GM19023 (cell line): ENCODE data around the gene TNS1.

Experiments used
- ATAC-seq: cut with Tn5 transposase; IDR thresholded peaks from one replicate; pipeline ENCODE4 v1.9.1; 2021; ENCODE audit warnings: mild to moderate bottlenecking, moderate library complexity; ENCODE audit not compliant: unreplicated experiment

TNS1 gene

DNA sequence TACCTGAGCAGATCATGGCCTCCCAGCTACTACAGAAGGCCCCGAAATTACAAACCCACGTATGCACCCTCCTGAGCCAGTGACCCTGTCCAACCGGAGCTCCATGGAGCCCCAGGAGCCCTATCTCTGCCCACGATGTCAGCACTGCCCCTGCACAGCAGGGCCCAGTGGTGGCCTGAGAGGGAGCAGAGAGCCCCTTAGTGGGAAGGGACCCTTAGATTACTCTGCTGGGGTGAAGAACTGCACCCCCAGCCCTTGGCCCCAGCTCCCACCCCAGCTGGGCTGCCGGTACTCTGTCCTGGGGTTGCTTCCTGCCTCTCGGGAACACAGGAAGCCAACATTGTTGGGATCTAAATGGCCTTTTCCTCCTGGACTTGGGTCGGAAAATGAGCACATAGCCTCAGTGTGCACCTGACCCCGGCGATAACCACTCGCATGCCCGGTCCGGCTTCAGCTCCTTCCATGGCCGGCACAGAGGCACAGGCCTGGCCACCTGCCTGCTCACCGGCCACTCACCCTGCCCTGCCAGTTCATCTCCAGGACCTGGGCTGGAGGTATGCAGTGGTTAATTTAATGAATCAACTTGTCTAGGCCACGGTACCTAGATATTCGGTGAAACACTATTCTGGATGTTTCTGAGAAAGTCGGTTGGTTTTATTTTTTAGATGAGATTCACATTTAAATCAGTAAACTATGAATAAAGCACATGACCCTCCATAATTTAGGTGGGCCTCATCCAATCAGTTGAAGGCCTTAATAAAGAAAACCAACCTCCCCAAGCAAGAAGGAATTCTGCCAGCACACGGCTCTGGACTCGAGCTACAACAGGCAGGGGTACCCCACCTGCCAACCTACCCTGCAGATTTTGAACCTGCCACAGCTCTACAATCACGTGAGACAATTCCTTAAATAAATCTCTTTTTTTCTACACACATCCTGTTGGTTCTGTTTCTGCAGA lies 19.2 kb downstream of the TNS1 start:
- ATAC-seq, result no peak

GRCh38 chr2:217981971-217982370 lies 20.8 kb downstream of the TNS1 start:
- no peak for ATAC-seq

- ATAC-seq, result no peak
Observed at GRCh38 chr2:217981084-217981730, 21.6 kb downstream of the TNS1 start.

GRCh38 chr2:217980591-217980990 lies 22.2 kb downstream of the TNS1 start:
- ATAC-seq, result no peak

- ATAC-seq, result no peak
Observed at GRCh38 chr2:217980036-217980435, 22.8 kb downstream of the TNS1 start.

DNA sequence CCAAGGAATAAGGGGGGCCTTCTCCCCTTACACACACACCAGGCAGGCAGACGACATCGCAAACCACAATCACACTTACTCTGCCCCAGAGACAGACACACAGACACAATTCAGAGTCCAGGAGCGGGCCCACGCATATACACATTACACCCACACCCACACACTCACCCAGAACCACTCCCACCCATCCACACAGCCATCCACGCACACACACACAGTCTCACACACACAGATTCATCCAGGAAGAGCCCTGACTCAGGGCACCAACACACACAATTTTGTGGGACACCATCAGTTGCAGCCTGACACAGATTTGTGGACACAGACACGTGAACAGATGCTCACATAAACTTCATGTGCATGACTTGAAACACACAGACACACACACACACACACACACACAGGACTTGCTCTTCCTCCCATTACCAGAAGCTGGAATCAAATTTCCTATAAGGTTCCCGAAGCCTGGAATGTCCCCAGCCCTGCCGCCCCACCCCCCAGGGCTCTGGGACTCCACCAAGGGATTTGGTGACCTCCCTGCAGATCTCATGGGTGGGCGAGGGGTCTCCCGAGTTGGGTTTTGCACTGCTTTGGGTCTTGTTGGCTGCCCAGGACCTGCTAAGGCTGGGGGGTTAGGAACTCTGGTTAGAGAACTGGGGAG lies 23.5 kb downstream of the TNS1 start:
- ATAC-seq, result no peak

DNA sequence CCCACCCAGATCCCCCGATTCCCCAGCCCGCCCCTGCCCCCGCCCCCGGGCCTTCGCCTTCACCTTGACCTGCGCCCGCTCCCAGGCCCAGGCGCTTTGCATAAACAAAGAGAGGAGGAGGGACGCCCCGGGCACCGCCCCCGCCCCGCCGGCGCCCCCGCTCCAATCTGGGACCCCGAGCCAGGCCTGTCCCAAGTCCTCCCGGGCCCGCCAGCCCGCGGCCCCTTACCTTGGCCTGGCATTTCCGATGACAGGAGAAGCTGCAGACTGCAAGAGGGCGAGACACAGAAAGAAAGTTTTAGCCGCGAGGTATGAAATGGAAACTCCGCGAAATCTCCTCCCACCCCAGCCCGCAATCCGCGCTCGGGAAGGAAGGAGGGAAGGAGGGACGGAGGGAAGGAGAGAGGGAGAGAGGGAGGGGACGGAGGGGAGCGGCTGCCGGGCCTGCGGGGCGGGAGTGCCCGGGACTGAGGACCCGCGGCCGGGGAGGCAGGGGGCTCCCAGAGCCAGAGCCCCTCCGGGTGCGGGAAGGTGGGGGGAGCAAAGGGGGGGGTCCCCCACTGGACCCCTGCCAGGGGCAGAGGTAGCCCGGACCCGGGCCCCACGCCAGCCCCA lies 24.2 kb downstream of the TNS1 start:
- ATAC-seq, result no peak

GRCh38 chr2:217977840-217978535 lies 24.8 kb downstream of the TNS1 start:
- ATAC-seq, result no peak

DNA sequence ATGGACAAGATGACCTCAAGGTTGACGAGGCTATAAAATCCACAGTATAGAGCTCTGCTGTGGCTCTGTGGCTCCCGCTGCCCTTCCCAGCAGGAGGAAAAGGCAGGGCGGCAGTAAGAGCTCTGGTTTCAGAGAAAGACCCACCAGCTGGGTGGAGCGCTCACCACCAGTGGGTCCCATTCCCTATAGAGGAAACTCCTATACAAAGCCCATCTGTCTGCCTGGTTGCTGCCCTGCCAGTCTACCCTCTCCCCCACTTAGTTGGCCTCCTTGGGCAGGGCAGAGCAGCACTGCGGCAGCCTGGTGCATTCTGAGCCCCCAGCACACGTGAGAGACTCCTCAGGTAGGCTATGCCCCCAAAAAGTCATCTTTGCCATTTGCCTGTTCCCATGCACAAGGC lies 26.5 kb downstream of the TNS1 start:
- ATAC-seq, result no peak

DNA sequence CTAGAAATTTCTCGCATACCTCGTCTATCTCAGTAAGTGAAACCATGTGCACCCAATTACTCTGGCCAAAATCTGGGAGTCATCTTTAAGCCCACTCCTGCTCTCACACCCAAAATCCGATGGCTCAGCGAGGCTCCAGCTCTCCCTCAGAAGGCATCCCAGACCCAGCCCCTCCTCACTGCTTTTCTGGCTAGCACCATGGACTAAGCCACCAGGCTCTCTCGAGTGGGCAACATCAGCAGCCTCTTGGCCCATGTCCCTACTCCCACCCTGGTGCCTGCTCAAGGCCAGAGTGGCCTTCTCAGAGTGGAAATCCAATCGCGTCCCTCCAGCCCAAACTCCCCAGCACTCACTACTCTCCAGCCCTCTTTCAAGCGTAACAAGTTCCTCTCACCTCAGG lies 27.2 kb downstream of the TNS1 start:
- no peak for ATAC-seq

DNA sequence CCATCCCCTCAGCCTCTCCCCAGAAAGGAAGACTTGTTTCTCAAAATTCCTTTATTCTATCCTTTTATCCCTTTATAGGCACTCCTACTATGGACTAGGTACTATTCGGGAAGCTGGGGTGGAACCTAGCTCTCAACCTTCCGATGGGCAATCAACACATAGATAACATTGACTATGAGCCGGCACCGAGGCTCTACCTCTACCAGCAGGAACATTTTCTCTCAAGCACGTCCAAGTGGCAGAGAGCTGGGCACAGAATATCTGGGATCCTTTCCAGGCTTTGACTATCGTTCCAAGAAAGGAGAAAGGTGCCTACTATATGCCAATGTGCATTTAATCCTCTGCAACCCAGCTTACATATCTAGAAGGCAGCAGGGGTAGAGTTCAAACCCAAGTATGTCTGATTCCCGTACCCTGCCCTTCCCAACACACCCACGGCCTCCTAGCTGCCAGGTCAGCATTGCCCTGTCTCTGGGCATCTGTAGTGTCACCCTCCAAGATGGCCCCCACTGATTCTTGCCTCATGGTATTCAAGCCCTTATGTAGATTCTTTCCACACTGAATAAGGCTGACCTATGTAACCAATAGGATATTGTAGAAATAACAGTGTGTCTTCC lies 28.3 kb downstream of the TNS1 start:
- ATAC-seq, result no peak

DNA sequence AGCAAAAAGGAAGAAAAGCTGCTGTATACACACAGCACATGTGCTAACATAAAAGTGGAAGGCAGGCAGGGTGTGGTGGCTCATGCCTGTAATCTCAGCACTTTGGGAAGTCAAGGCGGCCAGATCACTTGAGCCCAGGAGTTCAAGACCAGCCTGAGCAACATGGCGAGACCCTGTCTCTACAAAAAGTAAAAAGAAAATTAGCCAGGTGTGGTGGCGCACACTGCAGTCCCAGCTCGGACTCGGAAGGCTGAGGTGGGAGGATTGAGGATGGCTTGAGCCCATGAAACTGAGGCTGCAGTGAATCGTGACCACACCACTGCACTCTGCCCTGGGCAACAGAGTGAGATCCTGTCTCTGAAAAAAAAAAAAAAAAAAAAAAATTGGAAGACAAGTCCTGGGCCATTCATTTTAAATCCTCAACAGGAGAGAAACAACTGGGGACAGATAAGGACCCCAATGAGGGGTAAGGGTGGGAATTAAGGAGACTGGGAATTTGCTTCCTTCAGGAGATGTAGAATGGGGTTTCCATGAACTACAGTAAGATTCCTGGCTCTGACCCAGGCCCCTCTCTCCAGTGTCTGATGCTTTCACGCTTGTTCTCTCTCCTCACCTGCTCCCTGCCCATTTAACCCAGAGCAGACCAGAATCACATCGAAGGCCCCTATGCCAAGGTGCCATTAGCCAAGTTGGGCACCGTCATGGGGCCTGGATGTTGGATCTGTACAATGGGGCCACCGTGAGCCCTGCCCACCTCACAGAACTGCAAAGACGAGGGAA lies 29.6 kb downstream of the TNS1 start:
- no peak for ATAC-seq

- ATAC-seq, result no peak
Observed at GRCh38 chr2:217972490-217972889, 30.3 kb downstream of the TNS1 start.

GRCh38 chr2:217972037-217972436 lies 30.8 kb downstream of the TNS1 start:
- no peak for ATAC-seq

DNA sequence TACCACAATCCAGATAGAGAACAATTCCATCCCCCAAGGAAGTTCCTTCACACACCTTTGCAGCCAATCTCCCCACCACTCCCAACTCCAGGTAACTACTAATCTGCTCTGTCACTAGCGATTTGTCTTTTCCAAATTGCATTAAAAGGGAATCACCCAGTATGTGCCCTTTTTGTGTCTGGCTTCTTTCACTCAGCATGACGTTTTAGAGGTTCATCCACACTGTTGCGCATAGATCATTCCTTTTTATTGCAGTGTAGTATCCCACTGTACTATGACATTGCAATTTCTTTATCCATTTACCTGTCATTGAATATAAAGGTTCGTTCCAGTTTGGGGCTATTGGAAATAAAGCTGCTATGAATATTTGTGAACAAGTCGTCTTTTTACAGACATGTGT lies 31.6 kb downstream of the TNS1 start:
- no peak for ATAC-seq

- no peak for ATAC-seq
Observed at GRCh38 chr2:217970206-217970605, 32.6 kb downstream of the TNS1 start.

GRCh38 chr2:217969588-217969987 lies 33.2 kb downstream of the TNS1 start:
- ATAC-seq, result no peak

GRCh38 chr2:217968023-217968422 lies 34.8 kb downstream of the TNS1 start:
- no peak for ATAC-seq

- ATAC-seq, result no peak
Observed at GRCh38 chr2:217966423-217967070, 36.2 kb downstream of the TNS1 start.
